ENCODE data around the gene RNF31. TPM values are rescaled to one million over a fixed set of nuclear protein-coding genes. Genes with fewer than 3 reads are reported as not detected.

Gene RNF31
- total RNA-seq, 1 experiment from 2014 or later: 48.6 TPM

DNA sequence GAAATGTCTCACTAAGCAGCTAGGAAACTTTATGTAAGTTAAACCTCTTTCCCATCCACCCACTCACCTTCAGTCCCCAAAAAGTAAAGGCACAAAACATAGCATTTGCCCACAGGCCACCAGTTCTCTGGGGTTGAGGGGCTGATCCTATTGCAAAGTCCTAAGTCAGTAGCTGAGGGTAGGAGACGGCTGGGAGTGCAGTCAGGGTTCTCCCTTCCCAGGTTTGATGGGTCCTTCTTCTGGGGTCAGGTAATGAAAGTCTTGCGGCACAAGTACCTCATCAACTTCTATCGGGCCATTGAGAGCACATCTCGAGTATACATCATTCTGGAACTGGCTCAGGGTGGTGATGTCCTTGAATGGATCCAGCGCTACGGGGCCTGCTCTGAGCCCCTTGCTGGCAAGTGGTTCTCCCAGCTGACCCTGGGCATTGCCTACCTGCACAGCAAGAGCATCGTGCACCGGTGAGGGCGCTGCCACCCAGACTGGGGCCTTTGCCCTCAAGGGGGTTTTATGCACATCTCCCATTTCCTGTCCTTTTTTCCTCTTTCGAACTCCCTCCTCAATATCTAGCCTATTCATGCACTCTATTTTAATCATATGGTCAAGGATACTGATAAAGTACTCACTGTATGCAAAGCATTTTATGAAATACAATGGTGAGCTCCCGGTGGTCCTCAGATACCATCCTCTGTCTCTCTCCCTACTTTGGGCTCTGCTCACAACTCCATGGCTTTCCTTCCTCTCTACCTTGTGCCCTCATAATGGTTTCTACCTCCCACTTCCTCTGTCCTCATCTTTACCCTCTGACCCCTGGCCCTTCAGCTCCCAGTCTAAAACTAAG, 59.2 kb downstream of the RNF31 start:
- CTCF ChIA-PET: no interaction called here
- ATAC-seq: no peak
- BruUV-seq (replicated peaks): no TSS peak
- in situ Hi-C loops (cut with HindIII; ENCODE audit: low pct_unique_long_range_greater_than_20kb, low sequenced_read_pairs) (no loop called here), intact Hi-C loops (cut with micrococcal nuclease; ENCODE audit: unreplicated experiment) (no loop called here)
- Histone ChIP-seq H3K36me3 (ENCODE audit: control insufficient read depth, insufficient read depth, low read length) (no peaks in the 10 kb centered on the region), H3K27ac (ENCODE audit: low read length) (no peak overlapping the region), H3K4me1 (ENCODE audit: control insufficient read depth, insufficient read depth, low read length) (no peaks in the 10 kb centered on the region), H3K9me3 (ENCODE audit: control insufficient read depth, insufficient read depth, low read depth, low read length) (no peaks in the 10 kb centered on the region), H3K27me3 (ENCODE audit: control insufficient read depth, insufficient read depth, low read length) (no peaks in the 10 kb centered on the region), H3K4me3 (ENCODE audit: low read depth in 2 of 2, low read length in 2 of 2) (no peak overlapping the region)
- POLR2A ChIA-PET: no interaction called here
- TF ChIP-seq SIN3A (IDR thresholded peaks at IDR 0.05; ENCODE audit: borderline replicate concordance, insufficient read depth, low read depth, low read length) (no peak), POLR2AphosphoS5 (IDR thresholded peaks at IDR 0.05; ENCODE audit: low read depth, low read length) (no peak), TCF7L2 (IDR thresholded peaks at IDR 0.05; ENCODE audit: low read depth, low read length) (no peak)
- TF ChIP-seq, protein P1, sequence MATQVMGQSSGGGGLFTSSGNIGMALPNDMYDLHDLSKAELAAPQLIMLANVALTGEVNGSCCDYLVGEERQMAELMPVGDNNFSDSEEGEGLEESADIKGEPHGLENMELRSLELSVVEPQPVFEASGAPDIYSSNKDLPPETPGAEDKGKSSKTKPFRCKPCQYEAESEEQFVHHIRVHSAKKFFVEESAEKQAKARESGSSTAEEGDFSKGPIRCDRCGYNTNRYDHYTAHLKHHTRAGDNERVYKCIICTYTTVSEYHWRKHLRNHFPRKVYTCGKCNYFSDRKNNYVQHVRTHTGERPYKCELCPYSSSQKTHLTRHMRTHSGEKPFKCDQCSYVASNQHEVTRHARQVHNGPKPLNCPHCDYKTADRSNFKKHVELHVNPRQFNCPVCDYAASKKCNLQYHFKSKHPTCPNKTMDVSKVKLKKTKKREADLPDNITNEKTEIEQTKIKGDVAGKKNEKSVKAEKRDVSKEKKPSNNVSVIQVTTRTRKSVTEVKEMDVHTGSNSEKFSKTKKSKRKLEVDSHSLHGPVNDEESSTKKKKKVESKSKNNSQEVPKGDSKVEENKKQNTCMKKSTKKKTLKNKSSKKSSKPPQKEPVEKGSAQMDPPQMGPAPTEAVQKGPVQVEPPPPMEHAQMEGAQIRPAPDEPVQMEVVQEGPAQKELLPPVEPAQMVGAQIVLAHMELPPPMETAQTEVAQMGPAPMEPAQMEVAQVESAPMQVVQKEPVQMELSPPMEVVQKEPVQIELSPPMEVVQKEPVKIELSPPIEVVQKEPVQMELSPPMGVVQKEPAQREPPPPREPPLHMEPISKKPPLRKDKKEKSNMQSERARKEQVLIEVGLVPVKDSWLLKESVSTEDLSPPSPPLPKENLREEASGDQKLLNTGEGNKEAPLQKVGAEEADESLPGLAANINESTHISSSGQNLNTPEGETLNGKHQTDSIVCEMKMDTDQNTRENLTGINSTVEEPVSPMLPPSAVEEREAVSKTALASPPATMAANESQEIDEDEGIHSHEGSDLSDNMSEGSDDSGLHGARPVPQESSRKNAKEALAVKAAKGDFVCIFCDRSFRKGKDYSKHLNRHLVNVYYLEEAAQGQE (IDR thresholded peaks at IDR 0.05; ENCODE audit: insufficient read depth in 1 of 2, low read depth in 2 of 2, low read length in 1 of 2): no peak
- TF ChIP-seq, protein P2, sequence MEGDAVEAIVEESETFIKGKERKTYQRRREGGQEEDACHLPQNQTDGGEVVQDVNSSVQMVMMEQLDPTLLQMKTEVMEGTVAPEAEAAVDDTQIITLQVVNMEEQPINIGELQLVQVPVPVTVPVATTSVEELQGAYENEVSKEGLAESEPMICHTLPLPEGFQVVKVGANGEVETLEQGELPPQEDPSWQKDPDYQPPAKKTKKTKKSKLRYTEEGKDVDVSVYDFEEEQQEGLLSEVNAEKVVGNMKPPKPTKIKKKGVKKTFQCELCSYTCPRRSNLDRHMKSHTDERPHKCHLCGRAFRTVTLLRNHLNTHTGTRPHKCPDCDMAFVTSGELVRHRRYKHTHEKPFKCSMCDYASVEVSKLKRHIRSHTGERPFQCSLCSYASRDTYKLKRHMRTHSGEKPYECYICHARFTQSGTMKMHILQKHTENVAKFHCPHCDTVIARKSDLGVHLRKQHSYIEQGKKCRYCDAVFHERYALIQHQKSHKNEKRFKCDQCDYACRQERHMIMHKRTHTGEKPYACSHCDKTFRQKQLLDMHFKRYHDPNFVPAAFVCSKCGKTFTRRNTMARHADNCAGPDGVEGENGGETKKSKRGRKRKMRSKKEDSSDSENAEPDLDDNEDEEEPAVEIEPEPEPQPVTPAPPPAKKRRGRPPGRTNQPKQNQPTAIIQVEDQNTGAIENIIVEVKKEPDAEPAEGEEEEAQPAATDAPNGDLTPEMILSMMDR (IDR thresholded peaks at IDR 0.05): no peak
- DNase-seq (ENCODE audit: low read depth, low spot score): no peak

DNA sequence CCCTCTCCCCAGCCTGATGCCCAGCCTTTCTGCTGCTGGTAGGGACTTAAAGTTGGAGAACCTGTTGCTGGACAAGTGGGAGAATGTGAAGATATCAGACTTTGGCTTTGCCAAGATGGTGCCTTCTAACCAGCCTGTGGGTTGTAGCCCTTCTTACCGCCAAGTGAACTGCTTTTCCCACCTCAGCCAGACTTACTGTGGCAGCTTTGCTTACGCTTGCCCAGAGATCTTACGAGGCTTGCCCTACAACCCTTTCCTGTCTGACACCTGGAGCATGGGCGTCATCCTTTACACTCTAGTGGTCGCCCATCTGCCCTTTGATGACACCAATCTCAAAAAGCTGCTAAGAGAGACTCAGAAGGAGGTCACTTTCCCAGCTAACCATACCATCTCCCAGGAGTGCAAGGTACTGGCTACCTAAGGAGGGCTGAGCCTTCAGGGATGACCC, 59.8 kb downstream of the RNF31 start:
- Histone ChIP-seq H3K36me3 (ENCODE audit: control insufficient read depth, insufficient read depth, low read length) (no peaks in the 10 kb centered on the region), H3K27ac (ENCODE audit: low read length) (no peak overlapping the region), H3K27me3 (ENCODE audit: control insufficient read depth, insufficient read depth, low read length) (no peaks in the 10 kb centered on the region), H3K4me3 (ENCODE audit: low read depth in 2 of 2, low read length in 2 of 2) (no peak overlapping the region), H3K4me1 (ENCODE audit: control insufficient read depth, insufficient read depth, low read length) (no peaks in the 10 kb centered on the region), H3K9me3 (ENCODE audit: control insufficient read depth, insufficient read depth, low read depth, low read length) (no peaks in the 10 kb centered on the region)
- intact Hi-C loops (cut with micrococcal nuclease; ENCODE audit: unreplicated experiment) (no loop called here), in situ Hi-C loops (cut with HindIII; ENCODE audit: low pct_unique_long_range_greater_than_20kb, low sequenced_read_pairs) (no loop called here)
- DNase-seq (ENCODE audit: low read depth, low spot score) (no peak), ATAC-seq (no peak)
- POLR2A ChIA-PET: no interaction called here
- TF ChIP-seq, protein P1 (IDR thresholded peaks at IDR 0.05; ENCODE audit: insufficient read depth in 1 of 2, low read depth in 2 of 2, low read length in 1 of 2): no peak
- TF ChIP-seq, protein P2 (IDR thresholded peaks at IDR 0.05): no peak
- TF ChIP-seq POLR2AphosphoS5 (IDR thresholded peaks at IDR 0.05; ENCODE audit: low read depth, low read length): no peak
- TF ChIP-seq SIN3A (IDR thresholded peaks at IDR 0.05; ENCODE audit: borderline replicate concordance, insufficient read depth, low read depth, low read length): no peak
- no peak for TF ChIP-seq TCF7L2 (IDR thresholded peaks at IDR 0.05; ENCODE audit: low read depth, low read length)
- BruUV-seq (replicated peaks): no TSS peak
- CTCF ChIA-PET: no interaction called here
